UCSD-AML1 (cell line): Measurements from ENCODE around the gene NPW.

Experiments
- DNase-seq: peaks from one replicate; lab custom pipeline; 2025; ENCODE audit not compliant: unreplicated experiment; lab: John Stamatoyannopoulos, UW

Gene NPW

DNA sequence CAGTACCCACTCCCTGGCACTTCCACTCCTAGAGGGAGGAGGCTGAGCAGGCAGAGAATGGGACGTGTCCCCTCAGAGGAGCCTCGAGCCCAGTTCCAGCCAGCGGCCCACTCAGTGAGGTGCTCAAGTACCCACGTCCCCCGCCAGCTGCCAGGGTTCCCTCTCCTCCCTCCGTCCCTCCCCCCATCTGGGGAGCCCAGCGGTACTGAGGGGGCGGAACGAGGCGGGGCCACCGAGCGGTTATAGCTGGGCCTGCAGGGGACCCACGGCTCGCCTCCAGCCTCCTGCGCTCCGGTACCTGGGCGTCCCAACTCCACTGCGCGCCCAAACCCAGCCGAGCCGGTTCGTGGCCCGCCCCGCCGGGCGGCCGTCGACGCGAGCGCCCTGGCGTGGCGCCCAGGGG, at the start of gene NPW:
NPW (plus strand) TSS at position 268 of the 403 bp plus-strand sequence.
- no peak for DNase-seq

DNA sequence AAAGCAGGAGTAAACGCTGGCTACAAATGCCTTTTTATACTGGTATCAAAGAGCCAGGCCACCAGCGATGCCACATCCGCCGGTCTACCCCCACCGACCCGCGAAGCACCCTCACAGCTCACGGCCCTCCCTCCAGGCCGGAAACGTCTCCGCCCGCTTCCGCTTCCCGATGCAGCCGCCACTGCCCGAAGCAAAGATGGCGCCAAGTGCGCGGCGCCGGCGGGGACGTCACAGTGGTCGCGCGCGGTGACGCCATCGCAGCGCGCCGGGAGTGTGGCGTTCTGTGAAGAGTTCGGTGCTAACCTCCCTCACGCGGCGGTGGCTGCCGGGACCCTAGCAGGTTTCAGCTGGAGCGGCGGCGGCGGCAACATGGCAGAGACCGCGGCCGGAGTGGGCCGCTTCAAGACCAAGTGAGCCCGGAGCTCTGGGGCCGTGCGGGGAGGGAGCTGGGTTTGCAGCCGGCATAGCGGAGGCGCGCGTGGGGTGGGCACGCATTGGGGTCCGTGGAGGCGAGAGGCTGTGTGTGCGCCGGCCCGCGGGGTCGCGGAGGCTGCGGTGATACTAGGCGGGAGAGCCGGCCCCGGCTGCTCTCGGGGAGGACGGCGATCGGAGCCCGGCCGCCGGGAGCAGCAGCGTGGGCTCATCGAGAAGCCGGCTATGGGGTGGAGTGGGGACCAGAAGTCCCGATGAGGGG, 47.6 kb upstream of the NPW start, which contains the start of gene TBL3:
TBL3 (plus strand) TSS at position 258 of the 694 bp plus-strand sequence; CDS start at position 370, 112 bp downstream.
- peak; percentile 98 for DNase-seq

DNA sequence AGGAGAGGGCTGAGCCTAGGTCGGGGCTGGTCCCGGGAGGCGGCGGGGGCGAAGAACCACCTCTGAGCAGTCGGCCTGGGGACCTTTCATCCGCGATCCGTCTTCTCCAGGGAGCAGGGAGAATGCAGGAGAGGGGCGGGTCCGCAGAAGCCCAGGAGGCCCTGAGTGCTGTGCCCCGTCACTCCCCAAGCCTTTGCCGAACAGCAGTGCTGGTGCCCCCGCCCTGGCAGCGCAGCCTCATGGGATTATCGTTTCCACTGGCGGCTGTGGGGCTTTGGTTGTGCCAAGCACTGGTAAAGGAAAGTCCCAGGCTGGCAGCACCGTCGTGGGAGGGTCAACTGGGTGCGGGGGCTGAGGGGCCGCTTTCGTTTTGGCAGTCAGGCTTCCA, 47.1 kb upstream of the NPW start:
- no peak for DNase-seq

DNA sequence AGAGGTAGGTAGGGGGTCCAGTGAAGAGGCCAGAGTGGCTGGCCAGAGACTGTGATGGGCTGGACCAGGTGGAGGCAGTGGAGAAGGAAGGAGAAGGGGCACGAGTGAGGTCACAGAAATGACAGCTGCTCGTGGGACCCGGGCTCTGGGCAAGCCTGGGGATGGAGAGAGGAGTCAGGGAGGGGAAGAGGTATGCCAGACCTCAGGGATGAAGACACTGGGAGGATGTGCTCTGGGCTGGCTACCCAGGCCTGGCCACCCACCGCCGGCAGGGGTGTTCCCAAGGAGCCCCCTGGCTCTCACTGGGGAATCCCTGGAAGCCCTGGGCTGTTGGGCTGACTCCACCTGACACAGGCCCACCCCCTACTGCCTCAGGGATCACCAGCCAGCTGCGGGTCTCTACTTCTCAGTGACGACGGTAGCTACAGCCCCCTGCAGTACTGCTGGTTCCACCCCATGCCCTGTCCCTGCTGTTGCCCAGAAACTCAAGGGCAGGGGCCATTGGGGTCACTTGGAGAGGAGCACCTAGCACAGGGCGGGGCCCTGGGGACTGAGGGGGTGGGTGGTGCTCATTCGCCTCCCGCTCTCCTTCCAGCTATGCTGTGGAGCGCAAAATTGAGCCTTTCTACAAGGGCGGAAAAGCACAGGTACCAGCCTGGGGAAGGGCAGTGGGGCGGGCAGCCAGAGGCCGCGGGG, 46.0 kb upstream of the NPW start:
- DNase-seq, result no peak

DNA sequence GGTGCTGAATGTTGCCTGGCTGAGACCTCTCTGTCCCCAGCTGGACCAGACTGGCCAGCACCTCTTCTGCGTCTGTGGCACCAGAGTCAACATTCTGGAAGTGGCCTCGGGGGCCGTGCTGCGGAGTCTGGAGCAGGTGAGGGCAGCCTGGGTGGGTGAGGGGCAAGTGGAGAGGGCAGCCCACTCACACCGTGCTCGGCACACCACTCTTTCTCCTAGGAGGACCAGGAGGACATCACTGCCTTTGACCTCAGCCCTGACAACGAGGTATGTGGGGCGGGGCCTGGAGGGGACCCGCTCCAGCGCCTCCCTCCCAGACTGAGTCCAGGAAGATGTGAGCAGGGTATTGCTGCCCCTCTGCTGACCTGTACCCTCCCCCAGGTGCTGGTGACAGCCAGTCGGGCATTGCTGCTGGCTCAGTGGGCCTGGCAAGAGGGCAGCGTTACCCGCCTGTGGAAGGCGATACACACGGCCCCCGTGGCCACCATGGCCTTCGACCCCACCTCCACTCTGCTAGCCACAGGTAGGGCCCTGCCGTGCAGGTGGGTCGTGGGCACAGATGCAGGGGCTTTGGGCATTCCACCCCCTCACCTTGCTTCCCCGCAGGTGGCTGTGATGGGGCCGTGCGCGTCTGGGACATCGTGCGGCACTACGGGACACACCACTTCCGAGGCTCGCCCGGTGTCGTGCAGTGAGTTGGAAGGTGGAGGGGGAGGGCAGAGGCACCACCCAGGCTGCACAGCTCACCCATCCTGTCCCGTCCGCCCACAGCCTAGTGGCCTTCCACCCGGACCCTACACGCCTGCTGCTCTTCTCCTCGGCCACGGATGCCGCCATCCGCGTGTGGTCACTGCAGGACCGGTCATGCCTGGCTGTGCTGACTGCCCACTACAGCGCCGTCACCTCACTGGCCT, 45.2 kb upstream of the NPW start:
- no peak for DNase-seq

DNA sequence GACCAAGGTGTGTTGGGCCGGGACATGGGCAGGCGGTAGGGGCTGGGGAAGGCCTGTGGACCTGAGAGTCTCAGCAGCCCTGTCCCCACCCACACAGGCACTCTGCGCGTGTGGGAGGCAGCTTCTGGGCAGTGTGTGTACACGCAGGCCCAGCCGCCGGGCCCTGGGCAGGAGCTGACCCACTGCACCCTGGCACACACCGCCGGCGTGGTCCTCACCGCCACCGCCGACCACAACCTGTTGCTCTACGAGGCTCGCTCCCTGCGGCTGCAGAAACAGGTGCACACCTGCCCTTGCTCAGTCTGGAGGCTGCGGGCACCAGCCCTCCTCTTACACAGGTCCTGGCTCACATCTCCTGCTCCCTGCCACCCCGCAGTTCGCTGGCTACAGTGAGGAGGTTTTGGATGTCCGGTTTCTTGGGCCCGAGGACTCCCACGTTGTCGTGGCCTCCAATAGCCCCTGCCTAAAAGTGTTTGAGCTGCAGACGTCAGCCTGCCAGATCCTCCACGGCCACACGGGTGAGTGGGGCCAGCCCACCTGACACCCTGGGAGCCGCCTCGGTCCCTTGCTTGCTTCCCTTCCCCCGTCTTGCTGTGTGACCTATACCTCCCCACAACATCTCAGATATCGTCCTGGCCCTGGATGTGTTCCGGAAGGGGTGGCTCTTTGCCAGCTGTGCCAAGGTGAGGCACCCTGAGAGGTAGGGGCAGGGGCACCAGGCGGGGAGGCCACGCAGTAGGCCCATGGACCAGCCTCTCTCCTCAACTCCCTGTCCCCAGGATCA, 44.0 kb upstream of the NPW start:
- no peak for DNase-seq

DNA sequence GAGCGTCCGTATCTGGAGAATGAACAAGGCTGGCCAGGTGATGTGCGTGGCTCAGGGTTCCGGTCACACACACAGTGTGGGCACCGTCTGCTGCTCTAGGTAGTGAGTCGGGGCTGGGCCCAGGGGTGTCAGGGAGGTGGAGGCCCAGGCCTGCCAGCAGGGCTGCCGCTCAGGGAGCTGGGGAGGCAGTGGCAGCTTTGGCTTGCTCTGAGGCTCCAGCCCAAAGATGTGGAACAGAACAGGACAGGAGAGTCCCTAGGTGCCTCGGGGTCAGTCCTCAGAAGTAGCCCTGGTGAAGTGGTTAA, 43.4 kb upstream of the NPW start:
- DNase-seq, result no peak

DNA sequence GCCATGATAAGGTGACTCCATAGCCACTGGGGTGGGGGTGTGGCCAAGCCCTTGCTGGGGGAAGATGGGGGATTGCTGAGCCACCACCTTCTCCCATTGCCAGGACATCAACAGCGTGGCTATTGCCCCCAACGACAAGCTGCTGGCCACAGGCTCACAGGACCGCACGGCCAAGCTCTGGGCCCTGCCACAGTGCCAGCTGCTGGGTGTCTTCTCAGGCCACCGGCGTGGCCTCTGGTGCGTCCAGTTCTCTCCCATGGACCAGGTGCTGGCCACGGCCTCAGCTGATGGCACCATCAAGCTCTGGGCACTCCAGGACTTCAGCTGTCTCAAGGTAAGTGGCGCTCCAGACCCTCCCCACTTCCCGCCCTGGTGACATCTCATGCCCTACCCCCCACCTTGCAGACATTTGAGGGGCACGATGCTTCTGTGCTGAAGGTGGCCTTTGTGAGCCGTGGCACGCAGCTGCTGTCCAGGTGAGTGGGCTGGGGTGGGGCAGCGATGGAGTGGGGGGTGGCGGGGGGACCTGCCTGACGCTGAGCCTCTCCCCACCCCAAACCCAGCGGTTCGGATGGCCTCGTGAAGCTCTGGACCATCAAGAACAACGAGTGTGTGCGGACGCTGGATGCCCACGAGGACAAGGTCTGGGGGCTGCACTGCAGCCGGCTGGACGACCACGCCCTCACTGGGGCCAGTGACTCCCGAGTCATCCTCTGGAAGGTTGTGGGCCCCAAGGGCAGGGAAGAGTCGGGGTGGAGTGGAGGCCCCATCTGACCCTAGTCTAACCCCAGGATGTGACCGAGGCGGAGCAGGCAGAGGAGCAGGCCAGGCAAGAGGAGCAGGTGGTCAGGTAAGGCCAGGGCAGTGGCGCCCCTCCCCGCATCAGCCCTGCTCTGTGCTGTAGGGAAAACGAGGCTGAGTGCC, 42.4 kb upstream of the NPW start:
- DNase-seq, result no peak

DNA sequence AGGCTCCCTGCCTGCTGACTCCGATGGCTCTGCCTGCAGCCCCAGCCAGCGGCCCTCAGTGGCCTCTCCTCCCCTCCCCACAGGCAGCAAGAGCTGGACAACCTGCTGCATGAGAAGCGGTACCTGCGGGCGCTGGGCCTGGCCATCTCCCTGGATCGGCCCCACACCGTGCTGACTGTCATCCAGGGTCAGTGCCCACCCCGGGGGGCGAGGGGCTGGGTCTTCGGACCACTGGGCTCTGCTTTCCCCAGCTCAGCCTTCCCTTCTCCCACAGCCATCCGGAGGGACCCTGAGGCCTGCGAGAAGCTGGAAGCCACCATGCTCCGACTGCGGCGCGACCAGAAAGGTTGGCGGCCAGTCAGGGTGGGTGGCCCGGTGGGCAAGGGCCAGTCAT, 41.7 kb upstream of the NPW start:
- DNase-seq, result no peak

DNA sequence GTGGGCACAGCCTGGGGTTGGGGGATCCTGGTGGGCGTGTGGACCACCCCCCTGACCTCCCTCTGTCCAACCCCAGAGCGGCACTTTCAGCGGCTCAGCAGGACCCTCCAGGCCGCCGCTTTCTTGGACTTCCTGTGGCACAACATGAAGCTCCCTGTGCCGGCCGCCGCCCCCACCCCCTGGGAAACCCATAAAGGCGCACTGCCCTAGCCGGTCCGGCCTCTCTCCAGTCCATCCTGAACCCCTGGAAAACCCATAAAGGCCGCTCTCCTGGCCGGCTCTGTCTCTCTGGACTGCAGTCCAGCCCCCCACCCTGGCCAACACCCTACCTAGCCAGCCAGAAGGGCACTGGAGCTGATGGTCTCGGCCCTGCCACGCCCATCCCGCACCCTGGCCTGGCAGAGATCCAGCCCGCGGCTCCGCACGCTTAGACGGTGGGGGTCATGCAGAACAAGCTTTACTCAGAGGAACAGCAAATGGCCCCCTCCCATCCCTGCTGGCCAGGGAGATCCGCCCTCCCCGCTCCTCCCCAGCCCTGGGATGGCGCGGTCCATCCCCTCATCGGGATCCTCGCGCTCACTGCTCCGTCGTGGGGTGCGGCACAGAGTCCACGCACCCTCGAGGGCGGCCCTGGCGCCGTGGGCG, 41.0 kb upstream of the NPW start:
- DNase-seq, result no peak

DNA sequence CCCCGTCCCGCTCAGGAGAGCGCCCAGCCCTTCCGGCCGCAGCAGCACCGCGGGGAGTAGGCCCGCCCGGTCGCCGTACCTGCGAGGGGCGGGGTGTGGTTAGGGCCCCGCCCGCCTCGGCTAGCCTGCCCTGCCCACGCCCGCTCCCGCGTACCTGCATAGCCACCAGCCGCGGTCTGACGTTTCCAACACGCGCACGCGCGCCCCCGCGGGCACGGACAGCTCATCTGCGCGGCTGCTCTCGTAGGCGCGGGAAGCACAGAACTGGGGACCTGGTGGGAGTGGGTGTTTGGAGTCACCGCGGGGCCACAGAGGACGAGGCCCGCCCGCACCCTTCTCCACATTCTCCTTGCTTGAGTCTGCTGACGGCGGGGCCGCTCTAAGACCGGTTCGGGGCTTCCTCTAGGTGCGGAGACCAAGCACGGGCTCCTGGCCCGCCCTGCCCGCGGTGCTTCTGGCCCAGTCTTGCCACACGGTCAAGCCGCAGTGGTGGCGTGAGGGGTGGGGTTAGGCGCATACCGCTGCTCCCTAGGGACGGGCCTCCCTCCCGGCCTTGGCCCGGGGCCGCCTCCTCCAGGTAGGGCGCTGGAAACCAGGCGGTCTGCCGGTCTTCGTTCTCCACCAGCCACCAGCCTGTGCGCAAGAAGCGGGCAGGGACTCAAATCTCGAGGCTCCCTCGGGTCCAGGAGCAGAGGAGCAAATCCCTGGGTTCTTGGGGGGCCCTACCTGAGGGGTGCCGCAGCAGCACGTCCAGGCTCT, 40.1 kb upstream of the NPW start:
- no peak for DNase-seq

DNA sequence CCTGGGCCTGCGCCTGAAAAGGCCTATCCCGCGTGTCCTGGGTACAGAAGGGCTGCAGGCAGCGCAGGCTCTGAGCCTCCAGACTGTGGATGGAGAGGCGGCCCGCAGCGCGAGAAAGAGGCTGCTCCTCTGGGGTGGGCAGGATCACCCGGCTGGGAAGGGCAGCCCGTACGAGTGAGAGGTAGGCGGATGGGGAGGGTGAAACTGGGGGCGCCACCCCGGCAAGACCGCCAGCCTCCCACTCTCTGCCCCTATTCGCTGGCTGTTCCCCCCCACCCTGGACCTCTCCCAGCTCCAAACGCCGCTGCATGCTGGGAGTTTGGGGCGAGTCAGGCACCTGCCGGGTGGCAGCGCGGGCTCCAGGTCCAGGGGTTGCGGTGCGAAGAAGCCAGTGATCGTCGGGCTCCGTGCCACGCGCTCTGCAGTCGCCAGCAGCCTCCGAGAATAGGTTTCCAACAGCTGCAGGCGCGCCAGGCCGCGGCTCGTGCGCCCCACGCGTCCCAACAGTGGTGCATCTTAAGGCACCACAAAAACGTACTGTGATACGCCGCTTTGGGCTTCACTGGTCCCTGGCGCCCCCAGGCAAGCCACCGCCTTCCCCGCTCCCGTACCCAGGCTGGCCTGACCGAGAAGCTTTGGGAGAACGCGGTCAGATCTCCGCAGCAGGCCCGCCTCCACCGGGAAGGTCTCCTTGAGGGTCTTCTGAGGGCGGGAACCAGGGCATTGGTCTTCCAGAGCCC, 39.4 kb upstream of the NPW start:
- no peak for DNase-seq

DNA sequence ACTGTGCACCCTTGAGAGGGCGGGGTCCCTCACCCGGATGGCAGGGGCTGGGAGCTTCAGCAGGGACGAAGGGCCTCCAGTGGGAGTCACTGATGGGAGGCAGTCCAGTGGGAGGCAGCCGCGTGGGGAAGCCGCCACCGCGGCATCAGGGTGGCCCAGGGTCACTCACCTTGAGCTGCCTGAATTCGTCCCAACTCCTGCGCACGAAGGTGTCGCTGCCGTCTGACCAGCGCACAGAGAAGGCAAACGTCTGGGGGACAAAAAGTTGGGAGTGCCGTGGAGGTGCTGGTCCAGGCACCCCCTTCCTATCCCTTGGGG, 38.9 kb upstream of the NPW start:
- DNase-seq, result no peak

DNA sequence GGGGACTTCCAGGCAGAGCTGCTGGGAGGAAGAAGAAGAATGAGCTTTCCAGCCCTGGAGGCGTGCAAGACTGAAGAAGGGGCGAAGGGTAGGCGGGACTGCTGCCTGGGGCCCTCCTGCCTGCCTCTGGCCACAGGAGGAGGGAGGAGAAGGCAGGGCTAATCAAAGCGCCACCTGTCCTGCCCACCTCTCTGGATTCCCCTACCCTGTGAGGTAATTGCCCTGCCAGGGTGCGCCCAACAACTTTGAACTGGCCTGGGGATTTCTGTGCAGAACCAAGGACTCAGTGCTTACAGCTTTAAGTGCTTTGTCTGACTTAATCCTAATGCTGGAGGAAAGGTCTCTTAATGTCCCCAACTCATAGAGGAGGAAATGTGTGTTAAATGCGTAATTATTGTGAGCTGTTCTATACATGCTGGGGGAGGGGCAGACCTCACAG, 38.2 kb upstream of the NPW start, which contains the start of gene NOXO1:
NOXO1 (minus strand) TSS at position 72 of the 439 bp plus-strand sequence. CDS start 290 bp downstream, outside the sequence.
- DNase-seq, result no peak

DNA sequence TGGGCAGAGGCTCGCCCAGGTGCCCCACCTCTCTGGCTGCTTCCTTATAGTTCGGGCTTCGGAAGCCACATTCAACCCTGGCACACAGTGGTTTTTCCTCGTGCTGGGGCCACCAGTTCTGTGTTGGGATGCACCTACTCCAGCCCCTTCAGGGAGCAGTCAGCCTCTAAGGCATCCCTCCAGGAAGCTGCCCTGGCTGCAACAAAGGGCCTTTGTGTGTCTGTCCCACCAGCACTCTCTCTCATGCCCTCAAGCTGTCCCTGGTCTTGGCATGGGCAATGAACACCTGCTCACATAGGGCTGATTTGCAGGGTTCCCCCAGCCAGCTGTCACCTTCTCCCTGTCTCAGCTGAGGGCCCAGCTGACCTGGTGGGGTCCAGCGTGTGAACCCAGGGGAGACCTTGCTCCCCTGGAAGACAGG, 37.6 kb upstream of the NPW start:
- no peak for DNase-seq

DNA sequence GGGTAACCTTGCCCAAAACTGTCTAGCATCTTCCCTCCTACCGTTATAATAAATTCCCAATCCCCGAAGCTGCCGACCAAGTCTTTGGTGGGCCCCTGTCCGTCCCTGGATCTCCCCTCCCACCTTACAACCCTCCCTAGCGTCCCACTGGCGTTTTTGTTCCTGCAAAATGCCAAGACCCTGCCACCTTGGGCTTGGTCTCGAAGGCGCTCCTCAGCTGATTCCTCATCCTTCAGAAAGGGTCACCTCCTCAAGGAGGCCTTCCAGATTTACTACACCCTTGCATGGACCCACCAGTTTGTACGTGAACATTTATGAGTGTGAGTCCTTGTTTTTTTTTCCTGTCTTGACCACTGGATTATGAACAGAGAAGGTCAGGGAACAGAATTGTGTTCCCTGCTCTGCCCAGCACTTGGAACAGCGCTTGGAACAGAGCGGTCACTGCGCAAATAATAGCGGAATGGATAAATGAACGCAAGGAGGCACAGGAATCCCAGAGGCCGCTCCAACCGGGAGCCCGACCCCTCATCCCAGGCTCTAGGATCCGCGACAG, 36.5 kb upstream of the NPW start:
- DNase-seq, result no peak

DNA sequence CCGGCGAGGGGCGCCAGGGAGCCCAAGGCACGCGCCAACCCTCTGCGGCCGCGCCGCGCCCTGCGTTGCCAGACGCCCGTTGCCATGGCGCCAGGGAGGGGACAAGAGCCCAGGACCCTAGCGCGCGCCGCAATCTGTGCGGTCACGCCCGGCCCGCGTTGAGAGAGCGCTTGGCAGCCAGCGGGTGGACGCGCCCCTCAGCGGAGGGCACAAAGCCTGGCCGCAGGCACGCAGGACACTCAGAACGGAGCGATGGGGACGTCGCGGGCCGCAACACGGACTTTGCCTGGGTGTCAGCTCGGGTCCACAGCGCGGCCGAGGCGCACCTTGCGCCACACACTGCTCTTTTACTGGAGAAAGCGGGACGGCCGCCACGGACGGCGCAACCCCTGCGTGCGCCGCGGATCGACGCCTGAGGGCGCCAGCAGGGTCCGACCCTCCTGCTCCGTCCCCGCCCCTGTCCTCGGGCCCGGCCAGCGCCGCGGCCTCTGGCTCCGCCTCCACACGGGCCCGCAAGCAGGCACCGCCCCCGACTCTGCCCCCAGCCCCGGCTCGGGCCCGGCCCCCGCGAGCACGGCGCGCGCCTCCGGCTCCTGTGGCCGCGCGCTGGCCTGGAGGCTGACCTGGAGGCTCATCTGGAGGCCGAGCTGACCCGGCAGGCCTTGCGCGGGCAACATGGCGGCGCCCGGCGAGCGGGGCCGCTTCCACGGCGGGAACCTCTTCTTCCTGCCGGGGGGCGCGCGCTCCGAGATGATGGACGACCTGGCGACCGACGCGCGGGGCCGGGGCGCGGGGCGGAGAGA, 35.8 kb upstream of the NPW start, which contains the start of gene GFER:
GFER (plus strand) TSS at position 650 of the 803 bp plus-strand sequence; CDS start at position 676, 26 bp downstream.
- DNase-seq, result peak; percentile 95
